Activated T-cell treated with anti-CD3 and anti-CD28 coated beads, Interleukin-2, amount 50 U/mL, for 1 hour (primary cell): Measurements from ENCODE around the gene PELI2.

Experiments used
- DNase-seq: peaks from one replicate; pipeline ENCODE4 v3.0.0-alpha.2; 2020

The PELI2 gene

DNA sequence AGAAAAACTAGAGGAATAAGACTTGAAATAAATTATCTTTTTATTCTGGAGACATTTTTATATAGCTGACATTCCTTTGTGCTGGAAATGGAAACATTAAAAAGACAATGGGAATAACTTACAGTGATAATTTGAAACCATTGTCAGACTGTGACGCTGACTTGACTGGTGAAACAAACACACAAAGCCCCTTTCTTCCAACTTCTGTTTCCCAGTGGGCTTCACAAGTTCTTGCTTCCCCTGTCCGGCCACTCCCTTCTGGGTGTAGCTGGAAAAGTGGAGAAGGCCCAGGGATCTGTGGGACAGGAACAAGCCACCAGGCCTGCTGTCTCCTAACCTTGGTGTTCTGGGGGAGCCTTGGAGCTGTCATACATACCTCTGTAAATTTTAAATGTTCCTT is 58.8 kb downstream of the PELI2 start:
- no peak for DNase-seq

GRCh38 chr14:56180754-56181542 is 62.7 kb downstream of the PELI2 start:
- DNase-seq: no peak

DNA sequence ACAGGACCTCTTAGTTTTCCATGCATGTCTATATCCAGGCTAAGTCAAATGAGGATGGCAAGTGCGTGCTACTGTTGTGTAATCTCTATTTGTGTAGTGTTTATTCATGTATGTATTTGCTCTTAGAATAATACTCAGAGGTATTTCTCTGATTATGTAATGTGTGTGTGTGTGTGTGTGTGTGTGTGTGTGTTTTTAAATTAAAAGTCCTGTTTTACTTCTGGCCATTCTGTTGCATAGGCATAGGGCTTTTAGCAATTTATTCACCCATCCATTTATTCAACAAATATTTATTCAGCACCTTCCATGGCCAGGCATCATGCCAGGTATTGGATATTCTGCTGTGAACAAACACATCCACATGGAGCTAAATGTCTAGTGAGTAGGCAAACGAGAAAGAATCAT is 63.5 kb downstream of the PELI2 start:
- DNase-seq: no peak

DNA sequence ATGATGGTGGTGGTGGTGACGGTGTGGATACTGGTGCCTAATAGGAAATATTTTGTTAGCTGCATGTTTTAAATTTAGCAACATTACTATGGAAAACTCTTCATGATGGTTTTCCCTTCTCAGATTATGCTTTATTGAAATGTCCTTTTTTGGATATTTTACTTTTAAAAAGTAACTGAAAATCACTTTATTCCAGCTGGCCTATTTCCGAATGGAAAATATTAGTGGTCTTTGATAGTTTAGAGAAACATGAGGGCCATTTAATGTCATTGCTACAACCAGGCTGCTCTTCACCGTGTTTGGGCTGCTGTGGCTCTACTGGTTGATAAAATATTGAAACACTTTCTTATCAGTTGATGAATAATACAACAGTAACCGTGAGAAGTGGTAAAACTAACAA is 64.2 kb downstream of the PELI2 start:
- no peak for DNase-seq

DNA sequence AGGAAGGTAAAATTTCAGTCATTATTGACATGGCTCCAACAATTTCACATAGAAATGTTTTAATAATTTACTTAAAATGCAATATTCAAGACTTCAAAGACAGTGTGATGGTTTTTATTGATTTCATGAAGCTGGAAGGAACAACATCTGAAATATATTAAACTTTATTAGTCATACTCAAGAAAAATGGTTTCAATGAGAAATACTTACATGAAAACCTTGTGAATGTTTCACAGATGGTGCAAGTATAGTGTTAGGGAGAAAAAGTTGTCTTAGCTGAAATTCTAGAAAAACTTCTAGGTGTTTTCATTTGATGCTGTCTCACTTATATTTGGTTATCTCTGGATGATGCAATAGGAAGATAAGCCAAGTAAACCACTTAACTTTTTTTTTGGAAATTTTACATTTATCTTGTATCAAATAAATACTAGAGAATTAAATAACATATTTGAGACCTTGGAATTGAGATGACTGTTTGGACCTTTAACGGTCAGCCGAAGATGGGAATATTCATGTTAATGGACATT is 65.5 kb downstream of the PELI2 start:
- no peak for DNase-seq

- DNase-seq: no peak
Observed at GRCh38 chr14:56185992-56186391, 67.8 kb downstream of the PELI2 start.

GRCh38 chr14:56187736-56188135 is 69.5 kb downstream of the PELI2 start:
- DNase-seq: no peak

DNA sequence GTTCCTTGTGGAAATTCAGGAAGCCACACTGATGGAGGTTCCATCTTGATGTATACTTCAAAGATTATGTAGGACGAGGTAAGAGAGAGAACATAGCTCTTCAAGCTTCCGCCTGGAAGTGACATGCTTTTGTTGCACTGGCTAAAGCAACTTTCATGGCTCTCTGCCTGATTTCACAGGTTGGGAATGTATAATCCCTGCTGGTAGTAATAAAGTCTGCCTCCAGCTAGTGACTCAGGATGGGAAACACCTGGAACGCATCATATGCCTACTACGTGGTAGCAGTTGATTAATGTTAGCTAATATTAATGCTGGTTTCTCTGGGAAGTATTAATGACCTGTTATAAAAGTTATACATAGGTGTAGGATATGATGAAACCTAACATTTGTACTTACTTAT is 71.1 kb downstream of the PELI2 start:
- DNase-seq: no peak

DNA sequence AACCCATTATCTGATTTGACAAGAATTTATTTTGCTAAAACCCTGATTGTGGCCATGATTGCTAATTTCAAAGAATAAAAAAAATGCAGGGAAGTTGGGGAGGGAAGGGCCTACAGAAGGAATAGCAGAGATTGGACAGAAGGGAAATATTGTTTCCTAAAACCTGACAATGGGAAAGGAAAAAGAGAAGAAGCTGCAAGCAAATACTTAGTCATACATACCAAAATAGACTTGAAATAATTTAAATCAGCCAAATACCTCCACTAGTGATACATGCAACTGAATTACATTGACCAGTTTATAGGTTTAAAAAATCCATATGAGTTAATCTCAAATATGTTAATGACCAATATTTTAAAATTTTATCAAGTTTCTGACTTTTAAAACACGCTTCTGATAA is 75.1 kb downstream of the PELI2 start:
- no peak for DNase-seq

- DNase-seq: no peak
Observed at GRCh38 chr14:56194042-56194441, 75.8 kb downstream of the PELI2 start.

DNA sequence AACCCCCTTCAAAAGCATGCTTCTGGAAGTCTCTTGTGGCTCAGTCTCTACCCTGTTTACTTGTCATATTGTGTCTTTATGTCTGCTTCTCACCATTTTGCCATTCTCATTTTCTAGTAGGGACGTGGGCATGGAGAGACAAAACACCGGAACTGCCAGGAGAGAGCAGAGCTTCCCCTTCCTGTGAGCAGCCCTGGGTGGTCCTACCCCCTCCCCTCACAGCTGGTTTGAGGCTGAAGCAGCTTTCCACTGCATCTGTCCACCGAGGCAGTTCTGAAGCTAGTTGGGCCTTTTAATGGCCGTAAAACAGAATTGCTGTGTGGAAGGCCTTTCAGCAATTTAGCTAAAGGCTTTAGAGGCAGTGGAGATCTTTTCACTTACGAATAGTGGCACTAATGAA is 77.0 kb downstream of the PELI2 start:
- DNase-seq: no peak

GRCh38 chr14:56195704-56196103 is 77.5 kb downstream of the PELI2 start:
- DNase-seq: no peak

DNA sequence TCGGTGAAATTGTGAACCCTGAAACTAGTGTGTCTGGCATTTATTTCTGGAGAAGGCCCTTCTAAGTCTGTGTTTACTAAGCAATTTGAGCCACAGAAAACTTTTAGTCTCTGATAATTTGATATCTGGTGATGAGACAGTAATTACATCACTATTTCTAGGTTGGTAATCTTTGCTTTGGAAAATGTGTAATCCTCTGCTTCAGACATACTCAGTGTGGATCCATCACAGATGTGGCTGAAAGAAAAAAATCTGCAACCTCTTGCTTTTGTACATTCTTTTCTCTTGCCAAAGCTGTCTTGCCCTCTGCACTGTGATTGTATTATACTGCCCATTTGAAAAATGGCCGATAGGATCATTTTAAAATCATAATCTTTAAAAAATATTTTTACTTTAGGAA is 78.1 kb downstream of the PELI2 start:
- DNase-seq: no peak

DNA sequence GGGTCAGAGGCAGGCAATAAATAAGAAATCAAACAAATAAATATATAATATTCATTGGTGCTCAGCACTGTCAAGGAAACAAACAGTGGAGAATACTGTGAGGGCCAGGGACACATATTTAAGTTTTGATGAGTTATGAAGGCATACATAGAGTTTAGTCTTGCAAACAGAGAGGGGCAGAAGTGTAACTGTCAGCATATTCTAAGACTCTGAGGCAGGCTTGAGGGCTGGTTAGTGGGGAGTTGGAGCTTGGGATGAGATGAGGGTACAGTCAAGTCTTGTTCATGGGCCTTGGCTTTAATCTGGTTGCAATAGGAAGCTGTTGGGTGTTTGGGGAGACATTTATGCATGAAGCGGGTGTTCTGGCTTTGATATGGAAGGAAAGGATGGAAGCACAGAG is 78.9 kb downstream of the PELI2 start:
- DNase-seq: no peak

DNA sequence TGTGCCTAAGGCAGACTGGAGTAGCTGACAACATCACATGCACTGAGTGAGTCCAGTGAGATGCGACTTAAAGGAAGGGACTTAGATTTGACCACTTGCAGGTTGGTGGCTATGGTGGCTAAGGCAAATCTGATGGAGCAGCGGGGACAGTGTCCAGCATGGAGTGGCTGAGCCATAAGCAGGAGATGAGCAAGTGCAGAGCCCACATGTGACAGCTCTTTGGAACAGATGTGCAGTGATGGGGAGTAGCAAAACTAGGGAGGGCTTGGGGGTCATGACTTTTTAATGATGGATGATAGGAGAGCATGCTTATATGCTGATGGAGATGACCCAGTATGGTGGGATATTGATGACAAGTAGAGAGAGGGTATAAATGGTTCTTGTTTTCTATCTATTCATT is 80.2 kb downstream of the PELI2 start:
- DNase-seq: no peak

- DNase-seq: no peak
Observed at GRCh38 chr14:56199095-56199981, 81.1 kb downstream of the PELI2 start.

DNA sequence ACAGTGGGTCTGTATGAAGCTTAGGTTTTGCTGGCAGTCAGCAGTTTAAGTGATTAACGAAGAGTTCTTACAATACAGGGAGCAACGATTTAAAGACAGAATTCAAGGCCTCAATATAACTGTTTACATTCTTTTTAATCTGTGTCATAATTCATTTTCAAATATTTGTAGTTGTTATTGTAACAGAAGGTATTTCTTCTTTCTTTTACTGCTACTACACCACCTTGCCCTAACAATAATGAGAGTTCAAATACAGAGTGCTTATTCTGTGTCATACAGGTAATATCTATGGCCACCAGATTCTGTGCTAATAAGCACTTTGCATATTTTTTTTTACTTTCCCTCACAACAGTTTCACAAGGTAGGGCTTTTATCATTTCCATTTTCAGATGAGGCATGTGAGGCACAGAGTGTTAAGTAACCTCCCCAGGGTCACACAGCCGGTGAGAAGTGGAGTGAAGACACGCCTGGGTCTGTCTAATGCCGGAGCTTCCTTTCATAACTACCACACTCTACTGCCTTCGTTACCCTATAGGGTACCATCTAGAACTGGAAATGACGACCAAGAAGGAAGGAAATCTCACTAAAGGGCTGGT is 81.9 kb downstream of the PELI2 start:
- DNase-seq: no peak

- no peak for DNase-seq
Observed at GRCh38 chr14:56202256-56202655, 84.0 kb downstream of the PELI2 start.

- no peak for DNase-seq
Observed at GRCh38 chr14:56205881-56206280, 87.7 kb downstream of the PELI2 start.

GRCh38 chr14:56206596-56206995 is 88.4 kb downstream of the PELI2 start:
- DNase-seq: no peak

- no peak for DNase-seq
Observed at GRCh38 chr14:56207626-56208292, 89.5 kb downstream of the PELI2 start.

GRCh38 chr14:56208520-56208919 is 90.3 kb downstream of the PELI2 start:
- no peak for DNase-seq

DNA sequence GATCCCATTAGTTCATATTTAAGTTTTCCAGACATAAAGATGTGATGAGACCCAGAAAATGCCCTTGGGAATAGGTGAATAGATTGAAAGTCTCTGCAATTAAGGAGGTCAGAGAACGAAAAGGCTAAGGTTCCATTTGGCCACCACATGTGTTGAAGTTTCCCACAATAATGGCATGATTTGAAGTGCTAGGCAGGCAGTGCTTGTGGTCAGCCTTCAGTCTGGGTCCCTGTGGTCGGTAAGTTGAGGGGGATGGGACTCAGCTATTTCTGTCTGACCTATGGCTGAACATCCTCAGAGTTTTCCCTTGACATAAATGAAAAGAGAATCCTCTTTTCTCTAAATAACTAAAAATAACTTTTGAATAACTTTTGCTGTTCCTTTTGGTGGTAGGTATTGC is 92.4 kb downstream of the PELI2 start:
- no peak for DNase-seq
